HUES48 (cell line): Measurements from ENCODE around the gene PLPPR3.
"Not testable (repeated sequence)": the region's sequence is repeated elsewhere in the genome, so short reads cannot be mapped to it uniquely, and the experiment has no call there.

Source experiments
- H3K27ac ChIP-seq: one replicate; pipeline ENCODE4 v1.7.0; 2013; ENCODE audit warnings: low read depth, low read length, inconsistent platforms
- H3K27me3 ChIP-seq: 2 replicates; pipeline ENCODE4 v1.6.1; 2013; ENCODE audit warnings: mild to moderate bottlenecking, low read length; ENCODE audit not compliant: control insufficient read depth, insufficient read depth
- H3K36me3 ChIP-seq: 2 replicates; pipeline ENCODE4 v1.6.1; 2013; ENCODE audit warnings: low read length; ENCODE audit not compliant: control insufficient read depth, insufficient read depth
- H3K4me1 ChIP-seq: 2 replicates; pipeline ENCODE4 v1.6.1; 2013; ENCODE audit warnings: mild to moderate bottlenecking, low read length; ENCODE audit not compliant: control insufficient read depth, insufficient read depth
- H3K4me3 ChIP-seq: 2 replicates; pipeline ENCODE4 v1.5.1; 2013; ENCODE audit warnings: mild to moderate bottlenecking, low read depth, low read length
- H3K9ac ChIP-seq: 2 replicates; pipeline ENCODE4 v1.6.1; 2013; ENCODE audit warnings: mild to moderate bottlenecking, low read depth, low read length, moderate library complexity
- H3K9me3 ChIP-seq: 2 replicates; pipeline ENCODE4 v1.6.1; 2013; ENCODE audit warnings: low read length; ENCODE audit not compliant: control insufficient read depth, insufficient read depth

The PLPPR3 gene

GRCh38 chr19:825897-826644, 4.3 kb upstream of the PLPPR3 start:
- no peak overlapping the region for H3K9ac ChIP-seq
- H3K4me1 ChIP-seq = no peaks in the 10 kb centered on the region
- no peak overlapping the region for H3K4me3 ChIP-seq
- no peaks in the 10 kb centered on the region for H3K27me3 ChIP-seq
- no peaks in the 10 kb centered on the region for H3K9me3 ChIP-seq
- no peak overlapping the region for H3K27ac ChIP-seq
- H3K36me3 ChIP-seq = no peaks in the 10 kb centered on the region

DNA sequence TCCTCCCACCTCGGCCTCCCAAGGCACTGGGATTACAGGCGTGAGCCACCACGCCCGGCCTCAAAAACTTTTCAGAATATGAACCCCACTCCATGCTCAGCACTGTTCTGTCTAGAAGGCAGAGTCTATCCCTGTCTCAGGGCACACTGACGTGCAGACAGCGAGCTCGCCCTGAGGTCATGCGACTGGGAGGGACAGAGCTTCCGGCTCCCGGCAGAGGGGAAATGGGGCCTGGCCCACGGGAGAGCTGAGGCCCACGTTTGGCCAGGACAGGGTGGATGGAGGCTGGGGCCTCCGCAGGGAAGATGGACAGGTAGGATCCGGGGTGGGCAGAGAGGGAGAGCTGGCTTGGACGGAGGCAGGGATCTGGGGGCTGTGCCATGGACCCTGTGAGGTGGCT, 3.1 kb upstream of the PLPPR3 start:
- H3K27me3 ChIP-seq = no peaks in the 10 kb centered on the region

DNA sequence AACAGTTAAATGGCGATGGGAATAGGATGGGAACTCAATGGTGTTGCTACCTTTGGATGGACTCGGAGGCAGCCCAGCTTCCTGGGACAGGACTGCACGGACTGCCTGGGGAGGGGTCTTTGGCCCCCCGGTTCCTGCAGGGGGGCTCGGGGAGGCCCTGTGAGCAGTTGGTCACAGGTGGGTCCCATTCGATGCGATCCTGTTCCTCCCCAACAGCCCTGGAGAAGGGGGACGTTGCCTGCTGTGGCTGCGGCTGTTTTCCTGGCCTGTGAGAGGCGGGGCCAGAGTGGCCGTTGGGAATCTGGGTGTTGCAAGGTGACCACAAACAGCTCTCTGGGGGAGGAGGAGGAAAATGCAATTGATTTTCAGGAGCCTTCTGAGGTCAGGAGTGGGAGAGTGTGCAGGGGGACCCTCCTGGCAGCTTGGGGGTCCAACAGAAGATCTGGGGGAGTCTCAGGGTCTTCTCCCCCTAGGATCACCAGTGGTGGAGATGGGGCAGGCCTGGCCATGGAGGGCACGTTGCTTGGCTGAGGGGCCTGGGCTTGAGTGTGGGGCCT, 1.9 kb upstream of the PLPPR3 start:
- Histone ChIP-seq H3K4me3 (no peak overlapping the region), H3K27me3 (no peaks in the 10 kb centered on the region), H3K36me3 (no peaks in the 10 kb centered on the region), H3K4me1 (no peaks in the 10 kb centered on the region), H3K9ac (no peak overlapping the region), H3K27ac (no peak overlapping the region), H3K9me3 (no peaks in the 10 kb centered on the region)

More for the DNA sequence above, 3.1 kb upstream of the PLPPR3 start:
- Histone ChIP-seq H3K4me1 (no peaks in the 10 kb centered on the region), H3K36me3 (no peaks in the 10 kb centered on the region), H3K27ac (no peak overlapping the region), H3K9me3 (no peaks in the 10 kb centered on the region), H3K9ac (no peak overlapping the region), H3K4me3 (no peak overlapping the region)

GRCh38 chr19:821231-821824, 427 bp downstream of the PLPPR3 start:
- Histone ChIP-seq H3K27ac (peak overlapping the region; percentile 12), H3K4me3 (peak overlapping the region; percentile 61)

GRCh38 chr19:820212-820611, 1.5 kb downstream of the PLPPR3 start:
- not testable (repeated sequence) for H3K4me1 ChIP-seq, H3K4me3 ChIP-seq, H3K27me3 ChIP-seq, H3K27ac ChIP-seq, H3K36me3 ChIP-seq, H3K9me3 ChIP-seq, H3K9ac ChIP-seq

More at GRCh38 chr19:821231-821824, 427 bp downstream of the PLPPR3 start:
- Histone ChIP-seq H3K9me3 (no peaks in the 10 kb centered on the region), H3K36me3 (no peaks in the 10 kb centered on the region), H3K9ac (no peak overlapping the region), H3K27me3 (no peaks in the 10 kb centered on the region), H3K4me1 (no peaks in the 10 kb centered on the region)

GRCh38 chr19:816500-816857, 5.3 kb downstream of the PLPPR3 start:
- Histone ChIP-seq H3K4me3 (no peak overlapping the region), H3K27ac (no peak overlapping the region), H3K36me3 (peaks cover 24% of the 10 kb centered on the region), H3K9ac (no peak overlapping the region), H3K4me1 (no peaks in the 10 kb centered on the region), H3K27me3 (no peaks in the 10 kb centered on the region), H3K9me3 (no peaks in the 10 kb centered on the region)

DNA sequence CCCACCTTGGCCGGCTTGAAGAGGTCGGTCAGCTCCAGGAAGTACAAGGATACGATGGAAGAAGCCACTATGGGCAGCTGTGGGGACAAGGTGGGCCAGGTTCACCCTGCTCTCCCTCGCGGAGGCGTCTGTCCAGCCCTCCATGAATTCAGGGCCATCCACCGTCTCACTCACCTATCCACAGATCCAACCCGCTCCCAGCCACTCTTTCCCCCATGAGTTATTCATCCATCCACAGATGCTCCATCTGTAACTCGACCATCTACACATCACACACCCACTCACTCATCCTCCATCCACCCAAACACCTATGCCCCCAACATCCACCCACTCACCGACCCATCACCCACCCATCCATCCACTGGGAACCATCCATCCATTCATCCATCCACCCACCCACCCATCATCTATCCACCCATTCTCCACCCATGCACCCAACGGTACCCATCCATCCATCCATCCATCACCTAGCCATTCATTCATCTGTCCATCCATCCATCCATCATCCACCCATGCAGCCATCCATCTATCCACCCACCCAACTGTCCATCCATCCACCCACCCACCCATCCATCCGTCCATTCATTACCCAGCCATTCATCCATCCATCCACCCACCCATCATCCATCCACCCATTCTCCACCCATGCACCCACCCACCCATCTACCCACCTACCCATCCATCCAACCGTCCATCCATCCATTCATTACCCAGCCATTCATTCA, 5.8 kb downstream of the PLPPR3 start:
- no peaks in the 10 kb centered on the region for H3K4me1 ChIP-seq
- H3K9me3 ChIP-seq = no peaks in the 10 kb centered on the region
- H3K36me3 ChIP-seq = peaks cover 29% of the 10 kb centered on the region
- H3K27ac ChIP-seq = no peak overlapping the region
- no peaks in the 10 kb centered on the region for H3K27me3 ChIP-seq
- no peak overlapping the region for H3K9ac ChIP-seq
- H3K4me3 ChIP-seq = no peak overlapping the region

GRCh38 chr19:815079-815774, 6.5 kb downstream of the PLPPR3 start:
- no peak overlapping the region for H3K9ac ChIP-seq
- H3K27me3 ChIP-seq = no peaks in the 10 kb centered on the region
- H3K4me1 ChIP-seq = no peaks in the 10 kb centered on the region
- no peak overlapping the region for H3K27ac ChIP-seq
- H3K4me3 ChIP-seq = no peak overlapping the region
- H3K9me3 ChIP-seq = no peaks in the 10 kb centered on the region
- H3K36me3 ChIP-seq = peaks cover 36% of the 10 kb centered on the region

DNA sequence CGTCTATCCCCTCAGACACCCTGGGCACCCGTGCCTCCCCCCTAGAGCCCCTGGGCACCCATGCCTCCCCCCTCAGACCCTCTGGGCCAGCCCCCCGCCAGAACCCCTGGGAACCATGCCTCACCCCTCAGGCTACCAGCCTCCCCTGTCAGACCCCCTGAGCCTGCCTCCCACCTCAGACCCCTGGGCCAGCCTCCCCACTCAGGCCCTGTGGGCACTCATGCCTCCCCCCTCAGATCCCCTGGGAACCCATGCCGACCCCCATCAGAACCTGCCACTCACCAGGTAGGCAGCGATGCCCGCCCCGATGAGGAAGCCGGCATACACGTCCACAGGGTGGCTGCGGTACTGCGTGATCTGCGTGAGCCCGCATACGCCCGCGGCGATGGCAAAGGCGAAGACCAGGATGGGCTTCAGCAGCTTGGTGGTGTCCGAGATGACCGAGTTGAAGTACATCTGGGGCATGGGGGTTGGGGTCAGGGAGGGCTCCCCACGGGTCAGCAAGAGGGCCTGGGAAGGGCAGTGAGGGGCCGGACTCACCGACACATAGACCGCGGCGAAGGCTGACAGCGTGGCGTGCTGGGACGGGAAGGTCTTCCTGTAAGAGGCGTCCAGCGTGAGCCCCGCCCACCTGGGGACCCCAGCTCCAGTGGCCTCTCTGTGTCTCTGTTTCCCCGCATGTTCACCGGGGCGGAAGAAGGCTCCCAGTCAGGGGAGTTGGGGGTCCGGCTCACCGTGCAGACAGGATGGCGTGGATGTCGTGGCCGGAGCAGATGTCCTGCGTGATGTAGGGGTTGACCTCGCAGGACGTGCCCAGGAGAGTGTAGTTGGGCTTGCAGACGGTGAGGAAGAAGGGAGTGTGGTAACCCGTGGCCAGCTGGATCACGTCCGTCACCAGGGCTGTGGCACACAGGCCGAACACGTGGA, 7.3 kb downstream of the PLPPR3 start:
- Histone ChIP-seq H3K4me3 (no peak overlapping the region), H3K36me3 (peaks cover 45% of the 10 kb centered on the region), H3K27ac (no peak overlapping the region), H3K4me1 (no peaks in the 10 kb centered on the region), H3K9ac (no peak overlapping the region), H3K9me3 (no peaks in the 10 kb centered on the region), H3K27me3 (no peaks in the 10 kb centered on the region)
